Endodermal cell (in vitro differentiated cells): ENCODE data around the gene GRIP1. TPM values are rescaled to one million over a fixed set of nuclear protein-coding genes. Genes with fewer than 3 reads are reported as not detected.

Source experiments
- DNase-seq: peaks from one replicate; pipeline ENCODE4 v3.0.0-alpha.2; 2017
- H3K27ac ChIP-seq: 2 replicates; pipeline ENCODE4 v1.5.1; 2013; ENCODE audit warnings: mild to moderate bottlenecking, low read depth, low read length, moderate library complexity
- H3K27me3 ChIP-seq: 2 replicates; pipeline ENCODE4 v1.6.1; 2013; ENCODE audit warnings: mild to moderate bottlenecking, low read length, moderate library complexity; ENCODE audit not compliant: insufficient read depth, control insufficient read depth, poor library complexity, severe bottlenecking
- H3K36me3 ChIP-seq: 2 replicates; pipeline ENCODE4 v1.7.0; 2013; ENCODE audit warnings: mild to moderate bottlenecking, low read length, moderate library complexity; ENCODE audit not compliant: control insufficient read depth, insufficient read depth
- H3K4me1 ChIP-seq: one replicate; pipeline ENCODE4 v1.7.0; 2013; ENCODE audit warnings: low read length; ENCODE audit not compliant: control insufficient read depth, insufficient read depth
- H3K4me3 ChIP-seq: 2 replicates; pipeline ENCODE4 v1.5.1; 2013; ENCODE audit warnings: mild to moderate bottlenecking, low read length, moderate library complexity
- H3K9ac ChIP-seq: 2 replicates; pipeline ENCODE4 v1.6.1; 2013; ENCODE audit warnings: mild to moderate bottlenecking, low read length, moderate library complexity; ENCODE audit not compliant: poor library complexity, severe bottlenecking; ENCODE audit errors: extremely low read depth
- H3K9me3 ChIP-seq: 2 replicates; pipeline ENCODE4 v1.6.1; 2013; ENCODE audit warnings: mild to moderate bottlenecking, low read length, moderate library complexity; ENCODE audit not compliant: control insufficient read depth
- H3K27ac Mint-ChIP-seq: 2 replicates; pipeline ENCODE4 v1.8.0; 2020; ENCODE audit warnings: mixed read lengths
- H3K27me3 Mint-ChIP-seq: 2 replicates; pipeline ENCODE4 v1.8.0; 2021; ENCODE audit warnings: mild to moderate bottlenecking, mixed read lengths; ENCODE audit not compliant: insufficient read depth
- H3K36me3 Mint-ChIP-seq: 2 replicates; pipeline ENCODE4 v1.8.0; 2020; ENCODE audit warnings: low read depth, mixed read lengths
- H3K4me1 Mint-ChIP-seq: 2 replicates; pipeline ENCODE4 v1.8.0; 2020; ENCODE audit warnings: mixed read lengths
- H3K4me3 Mint-ChIP-seq: 2 replicates; pipeline ENCODE4 v1.8.0; 2020; ENCODE audit warnings: mild to moderate bottlenecking, moderate library complexity, mixed read lengths
- H3K9me3 Mint-ChIP-seq: 2 replicates; pipeline ENCODE4 v1.8.0; 2020; ENCODE audit warnings: mild to moderate bottlenecking, mixed read lengths
- CTCF ChIP-seq: fragments of 200-600 bp; sonication (generic); conservative IDR thresholded peaks from 2 replicates; pipeline ENCODE4 v1.5.0; 2021; ENCODE audit warnings: antibody characterized with exemption, mild to moderate bottlenecking
- WGBS, 2 experiments: methylation state at CpG; one replicate each; pipeline versions ENCODE4 v1.1.5 to v1.1.7; 2013; ENCODE audit warnings: missing lambda C conversion rate in 2 of 2, mixed read lengths in 1 of 2; ENCODE audit not compliant: insufficient coverage in 1 of 2, insufficient read length in 1 of 2; 5-methylcytosine and 5-hydroxymethylcytosine counted together
- total RNA-seq, 2 donors: library from RNA; stranded (reverse); fragmentation: NEBNext Ultra II Directional in 1 of 2; extraction: Animal tissue kit (Norgen Biotek cat#: 25700) in 1 of 2; gene quantifications; 2 replicates in 1 of 2; 3 replicates in 1 of 2; pipeline ENCODE4 v1.2.1, GENCODE V29; 2021

GRIP1 gene
- total RNA-seq, 2 donors from 2014 or later = 41.0 to 47.6 TPM

- TF ChIP-seq CTCF = no peak
- no peaks in the 10 kb centered on the region for H3K27me3 ChIP-seq
- H3K4me3 ChIP-seq = no peak overlapping the region
- WGBS, 2 experiments = 58 to 67% methylated on average over 3 to 4 of the region's 4 CpGs
- Mint-ChIP-seq H3K27me3 (no peaks in the 10 kb centered on the region), H3K9me3 (no peaks in the 10 kb centered on the region), H3K27ac (no peak overlapping the region), H3K4me3 (no peak overlapping the region), H3K36me3 (no peaks in the 10 kb centered on the region), H3K4me1 (peaks cover 31% of the 10 kb centered on the region)
- DNase-seq = no peak
- no peaks in the 10 kb centered on the region for H3K36me3 ChIP-seq
- H3K9me3 ChIP-seq = no peaks in the 10 kb centered on the region
- peaks cover 13% of the 10 kb centered on the region for H3K4me1 ChIP-seq
- no peak overlapping the region for H3K27ac ChIP-seq
- H3K9ac ChIP-seq = no peak overlapping the region
Observed at GRCh38 chr12:66674495-66675122, 4.3 kb downstream of the GRIP1 start.

- H3K36me3 ChIP-seq = no peaks in the 10 kb centered on the region
- Mint-ChIP-seq H3K4me3 (no peak overlapping the region), H3K27ac (no peak overlapping the region), H3K4me1 (peaks cover 14% of the 10 kb centered on the region), H3K9me3 (no peaks in the 10 kb centered on the region), H3K27me3 (no peaks in the 10 kb centered on the region), H3K36me3 (no peaks in the 10 kb centered on the region)
- H3K9ac ChIP-seq = no peak overlapping the region
- H3K27me3 ChIP-seq = no peaks in the 10 kb centered on the region
- H3K4me3 ChIP-seq = no peak overlapping the region
- H3K27ac ChIP-seq = no peak overlapping the region
- TF ChIP-seq CTCF = no peak
- DNase-seq = no peak
- H3K9me3 ChIP-seq = no peaks in the 10 kb centered on the region
- H3K4me1 ChIP-seq = peaks cover 6% of the 10 kb centered on the region
- WGBS, 2 experiments = 80% methylated on average over 1 of the region's 2 CpGs; no CpG with 5 or more reads in 1 of the 2 experiments
Observed at GRCh38 chr12:66669541-66669940, 9.3 kb downstream of the GRIP1 start.

DNA sequence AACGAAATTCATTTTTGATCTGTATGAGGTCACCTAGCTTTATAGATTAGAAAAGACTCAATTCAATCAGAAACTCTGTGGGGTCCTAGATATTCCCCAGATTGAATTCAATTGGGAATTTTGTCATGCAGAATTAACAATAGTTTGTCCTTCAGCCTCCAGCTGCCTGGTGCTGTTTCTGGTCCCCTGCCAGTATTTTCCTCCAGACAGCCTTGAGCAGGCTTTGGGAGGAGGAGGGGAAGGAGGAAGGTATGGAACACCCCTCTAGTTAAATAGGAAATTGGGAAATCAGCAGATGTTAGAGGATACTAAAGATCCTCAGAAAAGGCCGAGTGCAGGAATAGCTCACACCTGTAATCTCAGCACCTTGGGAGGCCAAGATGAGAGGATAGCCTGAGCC, 10.6 kb downstream of the GRIP1 start:
- DNase-seq = no peak
- no peaks in the 10 kb centered on the region for H3K9me3 ChIP-seq
- H3K27me3 ChIP-seq = no peaks in the 10 kb centered on the region
- TF ChIP-seq CTCF = no peak
- peaks cover 6% of the 10 kb centered on the region for H3K4me1 ChIP-seq
- H3K36me3 ChIP-seq = no peaks in the 10 kb centered on the region
- 68 to 80% methylated on average over 1 to 2 of the region's 2 CpGs for WGBS, 2 experiments
- H3K27ac Mint-ChIP-seq = no peak overlapping the region
- H3K4me1 Mint-ChIP-seq = peaks cover 8% of the 10 kb centered on the region
- H3K4me3 Mint-ChIP-seq = no peak overlapping the region
- H3K27ac ChIP-seq = no peak overlapping the region
- no peaks in the 10 kb centered on the region for H3K9me3 Mint-ChIP-seq
- H3K36me3 Mint-ChIP-seq = no peaks in the 10 kb centered on the region
- H3K9ac ChIP-seq = no peak overlapping the region
- no peaks in the 10 kb centered on the region for H3K27me3 Mint-ChIP-seq
- H3K4me3 ChIP-seq = no peak overlapping the region
